HL-60 (cell line): Measurements from ENCODE around the gene ADPRHL1.

Experiments used
- DNase-seq, 2 experiments: peaks; one replicate each; pipeline ENCODE4 v3.0.0-alpha.2; 2010 to 2020; ENCODE audit warnings: low read depth in 1 of 2, low spot score in 1 of 2
- H3K27ac ChIP-seq: fragments of 250-450 bp; sonication (Bioruptor Pico); replicated peaks from 2 replicates; pipeline ENCODE4 v1.5.1; 2020; ENCODE audit warnings: mild to moderate bottlenecking, moderate library complexity
- H3K27me3 ChIP-seq: fragments of 250-450 bp; sonication (Bioruptor Pico); 2 replicates; pipeline ENCODE4 v1.5.1; 2021; ENCODE audit warnings: mild to moderate bottlenecking, moderate library complexity; ENCODE audit not compliant: insufficient read depth, poor library complexity, severe bottlenecking
- H3K4me3 ChIP-seq: replicated peaks from 2 replicates; pipeline ENCODE4 v1.5.1; 2011; ENCODE audit warnings: mild to moderate bottlenecking, control low read depth, low read length; ENCODE audit not compliant: insufficient read depth
- CTCF ChIP-seq: IDR thresholded peaks from one replicate; pipeline ENCODE4 v1.5.1; 2011; ENCODE audit warnings: low read length, control low read depth, inconsistent platforms; ENCODE audit not compliant: insufficient read depth
- GABPA ChIP-seq: IDR thresholded peaks from 2 replicates; pipeline ENCODE4 v1.6.1; 2012; ENCODE audit warnings: low read depth
- POLR2AphosphoS5 ChIP-seq: IDR thresholded peaks from 2 replicates; pipeline ENCODE4 v1.6.1; 2012; ENCODE audit warnings: low read depth
- REST ChIP-seq: IDR thresholded peaks from 2 replicates; pipeline ENCODE4 v1.6.1; 2012; ENCODE audit warnings: low read depth; ENCODE audit not compliant: insufficient replicate concordance
- SPI1 ChIP-seq: IDR thresholded peaks from 2 replicates; pipeline ENCODE4 v1.6.1; 2012; ENCODE audit warnings: low read depth, mild to moderate bottlenecking, borderline replicate concordance

Gene ADPRHL1

DNA sequence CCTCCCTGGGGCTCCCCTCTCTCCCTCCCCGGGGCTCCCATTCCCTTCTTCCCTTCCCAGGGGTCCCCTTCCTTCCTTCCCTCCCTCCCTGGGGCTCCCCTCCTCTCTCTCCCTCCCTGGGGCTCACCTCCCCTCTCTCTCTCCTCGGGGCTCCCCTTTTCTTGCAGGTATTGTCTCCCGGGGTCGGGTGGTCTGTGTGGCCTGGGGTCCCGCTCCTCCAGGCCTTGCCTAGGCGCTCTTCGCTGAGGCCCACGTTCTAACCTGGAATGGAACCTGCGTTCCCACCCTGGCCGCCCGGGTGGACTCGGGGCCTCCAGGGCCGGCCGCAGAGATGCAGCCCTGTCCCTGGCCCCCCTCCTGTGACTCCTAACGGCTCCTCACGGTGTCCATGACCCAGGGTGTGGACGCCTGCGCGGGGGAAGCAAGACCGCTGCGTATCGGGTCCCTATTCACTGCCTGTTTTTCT, 38.2 kb upstream of the ADPRHL1 start:
- Histone ChIP-seq H3K27ac (peak overlapping the region; percentile 62), H3K27me3 (no peaks in the 10 kb centered on the region), H3K4me3 (peak overlapping the region; percentile 91)
- TF ChIP-seq CTCF = no peak
- no peak for TF ChIP-seq GABPA
- no peak for TF ChIP-seq SPI1
- TF ChIP-seq POLR2AphosphoS5 = no peak
- DNase-seq = no peak

DNA sequence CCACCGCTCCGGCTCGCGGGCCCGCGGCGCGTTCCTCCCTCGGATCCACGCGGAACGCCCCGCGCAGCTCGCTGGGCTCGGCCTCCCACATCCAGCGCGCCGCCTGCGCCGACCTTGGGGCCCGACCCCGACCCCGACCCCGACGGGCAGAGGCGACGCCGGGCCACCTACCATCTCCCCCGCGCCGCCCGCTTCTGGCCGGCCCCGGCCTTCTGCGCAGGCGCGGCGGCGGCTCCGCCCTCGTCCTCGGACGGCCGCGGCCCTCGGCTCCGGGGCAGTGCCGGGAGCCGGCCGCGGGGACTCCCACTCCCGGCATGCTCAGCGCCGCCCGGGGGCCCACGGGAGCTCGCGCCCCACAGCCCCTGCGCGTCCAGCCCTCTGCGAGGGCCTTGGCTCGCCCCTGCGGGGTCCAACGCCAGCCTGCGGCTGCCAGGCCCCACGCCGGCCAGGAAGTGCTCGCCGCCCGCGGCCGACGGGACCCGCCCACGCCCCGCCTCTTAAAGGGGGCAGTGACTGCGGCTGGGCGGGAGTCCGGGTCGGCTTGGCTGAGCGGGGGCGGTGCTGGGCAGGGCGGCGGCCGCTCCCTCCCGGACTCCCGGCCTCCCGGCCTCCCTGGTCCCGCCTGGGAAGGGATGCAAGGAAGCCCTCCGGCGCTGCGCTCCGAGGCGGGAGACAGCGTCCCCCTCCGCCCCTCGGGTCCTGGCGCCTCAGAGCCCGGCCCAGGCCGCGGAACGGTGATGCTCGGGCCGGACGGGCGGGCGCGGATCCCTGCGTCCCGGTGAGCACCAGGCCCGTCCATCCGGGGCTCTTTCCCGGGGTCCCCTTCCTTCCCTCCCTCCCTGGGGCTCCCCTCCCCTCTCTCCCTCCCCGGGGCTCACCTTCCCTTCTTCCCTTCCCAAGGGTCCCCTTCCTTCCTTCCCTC, 37.5 kb upstream of the ADPRHL1 start, which contains the start of gene DCUN1D2:
Gene DCUN1D2 (minus strand): TSS at position 216 of the 922 bp plus-strand sequence. CDS start 42 bp downstream, at position 174.
- H3K4me3 ChIP-seq = peak within 1 kb of the TSS; percentile 91
- peak within 1 kb of the TSS; percentile 62 for H3K27ac ChIP-seq
- DNase-seq = peak; percentile 78 to 88
- no peaks in the 10 kb centered on the region for H3K27me3 ChIP-seq
- no peak for TF ChIP-seq GABPA
- no peak; the same call in 1 of the 2 replicates for TF ChIP-seq POLR2AphosphoS5
- no peak for TF ChIP-seq CTCF

DNA sequence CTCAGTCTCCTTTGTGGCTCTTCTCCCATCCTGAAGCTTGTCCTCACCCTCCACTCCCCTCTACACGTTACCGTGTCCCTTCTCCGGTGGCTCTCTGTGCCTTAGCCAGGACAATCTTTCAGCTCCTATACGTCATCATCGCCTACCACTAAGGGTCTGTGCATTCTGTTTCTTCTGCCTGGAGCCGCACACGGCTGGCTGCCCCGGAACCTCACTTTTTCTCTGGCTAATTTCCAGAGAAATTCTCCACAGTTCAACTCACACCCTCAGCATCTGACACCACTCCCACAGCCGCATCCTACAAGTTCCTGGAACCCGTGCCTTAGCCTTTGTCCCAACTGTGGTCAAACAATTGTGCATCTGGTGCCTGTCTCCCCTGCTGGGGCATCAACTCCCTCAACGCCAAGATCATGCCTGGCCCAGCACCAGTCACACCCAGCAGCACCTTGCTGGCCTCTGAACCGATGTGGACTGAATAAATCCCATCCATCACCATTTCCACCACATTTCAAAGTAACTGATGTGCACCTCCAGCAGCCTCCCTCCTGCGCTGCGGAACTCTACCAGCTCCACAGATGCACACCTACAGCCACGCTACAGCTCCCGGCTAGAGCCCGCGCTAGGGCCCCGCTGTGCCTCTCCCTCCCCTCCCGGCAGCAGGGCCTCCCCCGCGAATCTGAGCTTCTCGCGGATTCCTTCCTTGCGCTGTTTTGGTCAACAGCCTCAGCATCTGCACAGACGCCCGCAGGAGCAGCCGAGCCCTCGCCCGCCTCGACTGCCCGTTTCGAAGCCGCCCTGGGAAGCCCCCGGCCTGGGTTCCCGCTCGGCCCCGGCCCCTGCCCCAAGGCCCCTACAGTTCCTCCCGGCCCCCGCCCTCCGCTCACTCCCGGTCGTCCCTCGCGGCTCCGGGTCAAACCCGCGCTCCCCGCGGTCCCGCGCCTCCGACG, 36.5 kb upstream of the ADPRHL1 start:
- peak overlapping the region; percentile 91 for H3K4me3 ChIP-seq
- H3K27ac ChIP-seq = peak overlapping the region; percentile 41
- TF ChIP-seq CTCF (no peak), REST (no peak), GABPA (no peak), POLR2AphosphoS5 (no peak), SPI1 (no peak)
- peak in 1 of 2 experiments; percentile 49 for DNase-seq
- H3K27me3 ChIP-seq = no peaks in the 10 kb centered on the region

GRCh38 chr13:113489171-113489548, 35.9 kb upstream of the ADPRHL1 start:
- TF ChIP-seq POLR2AphosphoS5 (no peak), SPI1 (no peak), CTCF (no peak), REST (no peak), GABPA (no peak)
- H3K4me3 ChIP-seq = peak overlapping the region; percentile 91
- no peak overlapping the region for H3K27ac ChIP-seq
- H3K27me3 ChIP-seq = no peaks in the 10 kb centered on the region
- DNase-seq = no peak
